HUES64 (cell line): Measurements from ENCODE around the gene BRWD1.

Source experiments
- H3K27ac ChIP-seq: 2 replicates; pipeline ENCODE4 v1.7.0; 2013; ENCODE audit warnings: low read depth, low read length, inconsistent platforms
- H3K27me3 ChIP-seq: 2 replicates; pipeline ENCODE4 v1.6.1; 2013; ENCODE audit warnings: mild to moderate bottlenecking, low read length; ENCODE audit not compliant: insufficient read depth
- H3K36me3 ChIP-seq: 2 replicates; pipeline ENCODE4 v1.6.1; 2013; ENCODE audit warnings: mild to moderate bottlenecking, low read length; ENCODE audit not compliant: insufficient read depth
- H3K4me1 ChIP-seq: 2 replicates; pipeline ENCODE4 v1.6.1; 2013; ENCODE audit warnings: mild to moderate bottlenecking, low read length, moderate library complexity; ENCODE audit not compliant: insufficient read depth
- H3K4me3 ChIP-seq: 2 replicates; pipeline ENCODE4 v1.5.1; 2013; ENCODE audit warnings: mild to moderate bottlenecking, low read length, moderate library complexity
- H3K9ac ChIP-seq: 2 replicates; pipeline ENCODE4 v1.6.1; 2013; ENCODE audit warnings: mild to moderate bottlenecking, low read depth, low read length
- H3K9me3 ChIP-seq: 2 replicates; pipeline ENCODE4 v1.6.1; 2013; ENCODE audit warnings: low read depth, low read length; ENCODE audit not compliant: insufficient read depth
- WGBS: fragments of 150-250, 120-280 bp; methylation state at CpG from one replicate; pipeline ENCODE4 v1.1.7; 2013; ENCODE audit warnings: missing lambda C conversion rate; 5-methylcytosine and 5-hydroxymethylcytosine counted together

The BRWD1 gene

GRCh38 chr21:39220150-39220549, 93.3 kb downstream of the BRWD1 start:
- H3K4me1 ChIP-seq, result no peaks in the 10 kb centered on the region
- no peaks in the 10 kb centered on the region for H3K9me3 ChIP-seq
- no peak overlapping the region for H3K9ac ChIP-seq
- no peaks in the 10 kb centered on the region for H3K27me3 ChIP-seq
- no peak overlapping the region for H3K4me3 ChIP-seq
- peaks cover 94% of the 10 kb centered on the region for H3K36me3 ChIP-seq
- no peak overlapping the region for H3K27ac ChIP-seq
- WGBS, result 93% methylated on average over 3 of the region's 3 CpGs

- no peak overlapping the region for H3K9ac ChIP-seq
- WGBS, result 94% methylated on average over 4 of the region's 4 CpGs
- H3K36me3 ChIP-seq, result peaks cover 93% of the 10 kb centered on the region
Observed at GRCh38 chr21:39218082-39218409, 95.4 kb downstream of the BRWD1 start.

GRCh38 chr21:39217356-39218081, 95.9 kb downstream of the BRWD1 start:
- H3K36me3 ChIP-seq, result peaks cover 93% of the 10 kb centered on the region
- H3K9ac ChIP-seq, result no peak overlapping the region
- H3K9me3 ChIP-seq, result no peaks in the 10 kb centered on the region
- H3K4me1 ChIP-seq, result no peaks in the 10 kb centered on the region
- 88% methylated on average over 3 of the region's 3 CpGs for WGBS
- H3K27ac ChIP-seq, result no peak overlapping the region
- H3K27me3 ChIP-seq, result no peaks in the 10 kb centered on the region
- no peak overlapping the region for H3K4me3 ChIP-seq

More at GRCh38 chr21:39218082-39218409, 95.4 kb downstream of the BRWD1 start:
- Histone ChIP-seq H3K9me3 (no peaks in the 10 kb centered on the region), H3K4me1 (no peaks in the 10 kb centered on the region), H3K4me3 (no peak overlapping the region), H3K27me3 (no peaks in the 10 kb centered on the region), H3K27ac (no peak overlapping the region)

DNA sequence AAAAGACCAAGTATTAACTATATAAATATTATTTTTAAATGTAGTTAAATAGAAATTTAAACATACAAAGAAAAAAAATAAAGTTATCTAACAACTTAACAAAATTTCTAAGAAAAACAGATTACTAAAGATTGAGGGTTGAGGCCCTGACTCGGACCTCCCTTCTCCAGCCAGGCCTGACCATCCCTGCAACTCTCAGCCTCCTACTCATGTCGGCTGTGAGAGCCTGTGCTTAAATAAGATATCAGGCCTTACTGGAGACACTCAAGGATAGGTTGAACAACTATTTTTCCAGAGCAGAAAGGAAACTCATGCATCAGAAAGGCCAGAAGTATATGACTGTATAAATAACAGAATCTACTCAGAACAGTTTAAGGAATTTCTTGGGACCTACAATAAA, 97.1 kb downstream of the BRWD1 start:
- H3K36me3 ChIP-seq, result peaks cover 93% of the 10 kb centered on the region

DNA sequence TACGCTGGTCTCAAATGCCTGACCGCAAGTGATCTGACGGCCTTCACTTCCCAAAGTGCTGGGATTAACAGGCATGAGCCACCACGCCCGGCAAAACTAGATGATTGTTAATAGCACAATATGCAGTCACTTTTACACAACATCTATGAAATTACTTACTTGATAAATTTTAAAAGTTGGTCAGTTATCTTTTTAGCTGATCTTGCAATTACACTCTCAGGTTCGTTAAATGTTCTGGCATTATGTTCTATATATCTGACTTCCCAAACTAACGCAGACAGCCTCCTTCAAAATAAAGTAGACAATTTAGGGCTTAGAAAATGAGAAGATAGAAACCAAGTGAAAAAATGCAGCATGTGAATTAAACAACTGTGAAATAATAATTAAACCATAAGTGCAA, 98.4 kb downstream of the BRWD1 start:
- Histone ChIP-seq H3K27ac (no peak overlapping the region), H3K27me3 (no peaks in the 10 kb centered on the region), H3K4me3 (no peak overlapping the region), H3K4me1 (no peaks in the 10 kb centered on the region), H3K9ac (no peak overlapping the region), H3K36me3 (peaks cover 94% of the 10 kb centered on the region), H3K9me3 (no peaks in the 10 kb centered on the region)
- 92% methylated on average over 5 of the region's 7 CpGs for WGBS

More for the DNA sequence above, 97.1 kb downstream of the BRWD1 start:
- H3K9me3 ChIP-seq, result no peaks in the 10 kb centered on the region
- WGBS, result 94% methylated on average over 2 of the region's 2 CpGs
- H3K9ac ChIP-seq, result no peak overlapping the region
- no peak overlapping the region; the same call in 1 of the 2 replicates for H3K27ac ChIP-seq
- no peak overlapping the region for H3K4me3 ChIP-seq
- no peaks in the 10 kb centered on the region for H3K27me3 ChIP-seq
- H3K4me1 ChIP-seq, result no peaks in the 10 kb centered on the region

- peaks cover 98% of the 10 kb centered on the region for H3K36me3 ChIP-seq
- no peaks in the 10 kb centered on the region for H3K9me3 ChIP-seq
- H3K9ac ChIP-seq, result no peak overlapping the region
- no peak overlapping the region for H3K27ac ChIP-seq
- 94% methylated on average over 2 of the region's 2 CpGs for WGBS
- H3K4me1 ChIP-seq, result no peaks in the 10 kb centered on the region
- no peaks in the 10 kb centered on the region for H3K27me3 ChIP-seq
- no peak overlapping the region for H3K4me3 ChIP-seq
Observed at GRCh38 chr21:39209334-39209688, 104.1 kb downstream of the BRWD1 start.

DNA sequence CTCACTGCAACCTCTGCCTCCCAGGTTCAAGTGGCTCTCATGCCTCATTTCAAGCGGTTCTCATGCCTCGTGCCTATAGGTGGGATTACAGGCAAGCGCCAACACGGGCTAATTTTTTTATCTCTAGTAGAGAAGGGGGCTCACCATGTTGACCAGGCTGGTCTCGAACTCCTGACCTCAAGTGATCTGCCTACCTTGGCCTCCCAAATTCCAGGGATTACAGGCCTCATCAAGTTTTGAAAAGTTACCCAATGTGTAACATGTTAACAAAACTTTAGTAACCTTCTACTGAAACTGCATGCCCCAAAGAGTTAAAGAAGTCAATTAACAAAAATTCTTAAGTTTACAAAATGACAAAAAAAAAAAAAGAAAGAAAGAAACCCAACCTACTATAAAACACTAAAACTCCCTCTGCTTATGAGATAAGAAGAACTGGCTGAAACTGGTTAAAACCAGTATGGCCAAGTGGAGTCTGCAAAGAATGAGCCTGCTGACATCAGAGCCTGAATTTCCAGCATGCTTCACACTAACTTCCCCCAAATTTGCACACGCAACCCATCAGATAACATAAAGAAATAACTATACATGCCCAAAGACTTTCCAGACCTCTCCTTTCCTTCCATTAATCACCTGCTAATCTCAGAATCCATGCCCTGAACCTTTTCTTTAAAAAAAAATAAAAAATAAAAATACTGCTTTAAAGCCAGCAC, 104.7 kb downstream of the BRWD1 start:
- Histone ChIP-seq H3K36me3 (peaks cover 95% of the 10 kb centered on the region), H3K4me1 (no peaks in the 10 kb centered on the region), H3K27me3 (no peaks in the 10 kb centered on the region), H3K9me3 (no peaks in the 10 kb centered on the region), H3K4me3 (no peak overlapping the region), H3K9ac (no peak overlapping the region; the same call in 1 of the 2 replicates), H3K27ac (no peak overlapping the region)
- 93% methylated on average over 6 of the region's 6 CpGs for WGBS

- WGBS, result no CpG with 5 or more reads among the region's 1 CpG
Observed at GRCh38 chr21:39204134-39204533, 109.3 kb downstream of the BRWD1 start.

DNA sequence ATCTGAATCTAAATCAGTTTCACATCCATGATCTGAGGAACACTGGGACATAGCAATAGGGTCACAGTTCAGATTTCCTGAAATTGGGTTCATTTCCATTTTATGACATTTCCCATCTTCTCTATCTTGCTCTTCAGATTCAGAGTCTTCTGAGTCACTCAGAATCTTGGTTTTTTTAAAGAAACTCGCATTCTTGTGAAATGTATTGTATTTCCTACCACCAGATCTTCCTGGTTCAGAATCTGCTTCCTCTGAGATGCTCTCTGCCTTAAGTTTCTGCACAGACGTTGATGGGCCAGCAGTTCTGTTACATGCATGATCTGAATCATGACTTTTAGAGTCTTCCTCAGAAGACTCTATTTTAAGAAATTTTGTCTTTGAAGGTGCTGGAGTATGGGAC, 114.6 kb downstream of the BRWD1 start:
- Histone ChIP-seq H3K36me3 (peaks cover 94% of the 10 kb centered on the region), H3K9me3 (no peaks in the 10 kb centered on the region), H3K27ac (no peak overlapping the region), H3K4me1 (no peaks in the 10 kb centered on the region), H3K27me3 (no peaks in the 10 kb centered on the region), H3K9ac (no peak overlapping the region), H3K4me3 (no peak overlapping the region)
- WGBS, result 95% methylated on average over 2 of the region's 2 CpGs

More at GRCh38 chr21:39204134-39204533, 109.3 kb downstream of the BRWD1 start:
- no peak overlapping the region for H3K9ac ChIP-seq
- no peaks in the 10 kb centered on the region for H3K27me3 ChIP-seq
- peaks cover 90% of the 10 kb centered on the region for H3K36me3 ChIP-seq
- no peaks in the 10 kb centered on the region for H3K4me1 ChIP-seq
- no peak overlapping the region for H3K4me3 ChIP-seq
- H3K9me3 ChIP-seq, result no peaks in the 10 kb centered on the region
- no peak overlapping the region for H3K27ac ChIP-seq

DNA sequence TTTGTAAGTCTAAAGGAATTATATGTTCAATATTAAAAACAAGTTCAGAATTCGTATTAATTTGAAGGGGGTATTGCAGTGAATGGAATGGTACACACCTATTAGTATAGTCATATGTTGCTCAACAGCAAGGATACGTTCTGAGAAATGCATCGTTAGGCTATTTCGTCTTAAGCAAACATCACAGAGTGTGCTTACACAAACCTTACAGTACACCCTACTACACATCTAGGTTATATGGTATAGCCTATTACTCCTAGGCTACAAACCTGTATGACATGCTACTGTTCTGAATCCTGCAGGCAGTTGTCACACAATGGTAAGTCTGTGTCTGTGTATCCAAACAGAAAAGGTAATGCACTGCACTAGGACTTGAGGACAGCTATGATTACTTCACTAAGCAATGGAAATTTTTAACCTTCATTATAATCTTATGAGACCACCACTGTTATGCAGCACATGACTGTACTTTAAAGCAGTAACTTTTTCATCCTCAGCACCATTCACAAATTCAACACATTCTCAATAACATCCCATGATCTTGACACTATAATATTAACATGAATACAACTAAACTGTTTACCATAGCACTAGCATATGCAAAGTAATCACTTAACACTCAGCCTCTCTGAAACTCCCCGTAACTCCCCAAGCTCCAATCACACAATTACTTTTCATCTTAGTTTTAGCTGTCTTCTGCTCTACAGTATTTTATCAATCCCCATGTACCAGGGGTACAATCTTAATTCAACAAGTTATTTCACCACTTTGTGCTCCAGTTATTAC, 115.8 kb downstream of the BRWD1 start:
- H3K36me3 ChIP-seq, result peaks cover 95% of the 10 kb centered on the region
- no peaks in the 10 kb centered on the region for H3K4me1 ChIP-seq
- no peak overlapping the region for H3K4me3 ChIP-seq
- H3K9me3 ChIP-seq, result no peaks in the 10 kb centered on the region
- no peaks in the 10 kb centered on the region for H3K27me3 ChIP-seq
- no peak overlapping the region for H3K27ac ChIP-seq
- no peak overlapping the region for H3K9ac ChIP-seq
- WGBS, result 86% methylated on average over 5 of the region's 5 CpGs

DNA sequence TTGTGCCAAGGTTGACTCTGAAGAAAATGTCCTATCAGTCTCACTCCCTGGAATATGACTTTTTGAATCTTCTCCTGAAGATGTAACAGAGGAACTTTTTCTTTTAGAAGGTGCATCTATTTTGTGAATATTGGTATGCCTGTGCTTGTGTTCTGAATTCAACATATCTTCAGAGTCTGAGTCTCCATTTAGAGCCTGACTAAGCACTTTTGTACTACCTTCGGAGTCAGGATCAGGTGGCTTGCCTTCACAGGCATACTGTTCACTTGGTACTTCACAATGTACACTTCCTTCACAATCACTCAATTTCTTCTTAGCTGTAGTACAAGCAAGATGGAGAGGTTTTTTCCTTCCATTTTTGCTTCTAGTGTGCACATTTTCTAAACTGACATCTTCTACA, 116.6 kb downstream of the BRWD1 start:
- no peak overlapping the region for H3K9ac ChIP-seq
- no peak overlapping the region for H3K27ac ChIP-seq
- no peak overlapping the region for H3K4me3 ChIP-seq
- H3K4me1 ChIP-seq, result no peaks in the 10 kb centered on the region
- peaks cover 88% of the 10 kb centered on the region for H3K36me3 ChIP-seq
- no peaks in the 10 kb centered on the region for H3K9me3 ChIP-seq
- WGBS, result 92% methylated on average over 1 of the region's 1 CpG
- H3K27me3 ChIP-seq, result no peaks in the 10 kb centered on the region
